HG03457 (cell line): Measurements from ENCODE around the gene OSBPL7.
A peak's percentile ranks its signal among the peaks of the same experiment; 100 is the strongest.

ENCODE experiments used
- ATAC-seq: cut with Tn5 transposase; IDR thresholded peaks from one replicate; pipeline ENCODE4 v1.9.1; 2021; ENCODE audit warnings: moderate number of reproducible peaks; ENCODE audit not compliant: unreplicated experiment

OSBPL7 gene

GRCh38 chr17:47848198-47848513 lies 26.6 kb upstream of the OSBPL7 start:
- no peak for ATAC-seq

- no peak for ATAC-seq
Measured at GRCh38 chr17:47847341-47848197, 26.0 kb upstream of the OSBPL7 start.

DNA sequence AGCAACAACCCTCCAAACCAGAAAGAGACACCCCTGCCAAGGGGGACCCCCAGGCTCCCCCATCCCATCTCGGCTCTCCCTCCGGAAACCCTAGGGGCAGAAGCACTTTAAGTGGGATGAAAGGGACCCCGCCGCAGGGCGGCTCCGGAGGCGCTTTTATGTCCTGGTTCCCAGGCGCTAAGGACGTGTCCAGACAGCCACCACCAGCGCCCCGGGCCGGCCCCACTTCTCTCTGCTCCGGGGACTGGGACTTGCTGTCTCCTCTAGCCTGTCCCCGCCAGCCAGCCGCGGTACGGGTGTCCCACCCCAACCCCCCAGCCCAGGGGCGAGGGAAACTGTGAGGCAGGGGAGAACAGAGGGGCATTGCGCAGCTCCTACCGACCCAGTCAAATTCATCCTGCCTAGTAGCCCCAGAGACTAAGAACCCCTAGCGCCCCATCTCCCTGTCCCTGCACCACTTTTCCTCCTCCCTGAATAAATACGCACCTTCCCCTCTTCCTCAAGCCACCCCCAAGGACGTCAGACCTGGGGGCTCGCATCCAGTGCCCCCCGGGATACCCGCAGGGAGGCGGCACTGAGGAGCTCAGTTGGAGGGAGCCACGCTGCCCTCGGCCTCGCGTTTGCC lies 25.2 kb upstream of the OSBPL7 start:
- no peak for ATAC-seq

- ATAC-seq: no peak
Measured at GRCh38 chr17:47845716-47846075, 24.1 kb upstream of the OSBPL7 start.

DNA sequence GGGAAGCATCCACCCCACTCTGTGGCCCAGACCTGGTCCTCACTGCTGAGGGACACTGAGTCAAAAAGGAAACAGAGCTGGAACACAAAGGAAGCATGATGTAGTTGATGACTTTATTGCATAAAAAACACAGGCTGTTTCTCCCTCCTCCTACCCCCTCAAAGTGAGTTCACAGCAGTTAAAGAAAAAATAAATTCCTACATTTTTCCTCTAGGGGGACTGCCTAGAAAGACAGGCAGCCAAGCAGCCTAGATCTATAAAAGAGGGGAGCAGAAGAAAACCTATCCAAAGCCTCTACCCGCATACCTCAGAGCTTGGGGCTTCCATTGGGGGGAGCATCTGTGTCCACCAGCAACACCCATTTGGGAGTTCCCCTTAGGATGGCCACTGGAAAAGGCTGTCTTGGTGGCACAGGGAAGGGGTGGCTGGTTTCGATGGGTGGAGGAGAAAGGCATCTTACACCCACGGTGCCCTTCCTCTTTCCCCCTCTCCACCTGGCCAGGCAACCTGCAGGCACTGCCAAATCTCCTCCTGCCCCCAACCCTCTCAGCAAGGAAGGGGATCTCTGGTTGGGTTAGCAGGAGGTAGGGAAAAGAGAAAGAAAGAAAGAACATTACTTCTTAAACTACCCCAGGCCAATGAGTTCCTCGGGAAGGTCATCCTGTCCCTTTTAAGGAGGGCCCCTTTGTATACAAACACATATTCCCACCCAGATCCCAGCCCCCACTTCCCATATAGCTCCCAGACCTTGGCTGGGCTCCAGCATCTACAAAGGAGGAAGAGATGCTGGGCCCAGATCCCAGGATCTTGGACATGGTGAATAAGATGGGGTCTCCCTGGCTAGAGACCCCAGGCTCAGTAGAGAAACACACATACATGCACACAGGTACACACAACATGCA lies 23.5 kb upstream of the OSBPL7 start:
- no peak for ATAC-seq

DNA sequence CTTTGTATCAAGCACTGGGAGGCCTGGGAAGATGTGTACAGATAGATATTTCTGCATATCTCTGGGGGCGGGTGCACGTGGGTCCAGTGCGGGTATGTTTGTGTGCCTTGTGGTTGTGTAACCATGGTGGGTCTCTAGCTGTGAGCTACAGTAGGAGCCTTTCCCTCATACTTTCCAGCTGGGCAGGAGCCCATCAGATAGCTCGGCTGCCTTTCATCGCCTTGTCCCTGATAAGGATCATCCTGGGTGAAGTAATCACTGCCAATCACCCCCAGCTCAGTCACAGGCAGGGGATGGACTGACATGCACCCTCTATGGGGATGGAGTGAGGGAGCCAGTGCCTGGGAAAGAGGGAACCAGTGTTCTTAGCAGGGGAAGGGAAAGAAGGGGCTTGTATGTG lies 22.6 kb upstream of the OSBPL7 start:
- no peak for ATAC-seq

DNA sequence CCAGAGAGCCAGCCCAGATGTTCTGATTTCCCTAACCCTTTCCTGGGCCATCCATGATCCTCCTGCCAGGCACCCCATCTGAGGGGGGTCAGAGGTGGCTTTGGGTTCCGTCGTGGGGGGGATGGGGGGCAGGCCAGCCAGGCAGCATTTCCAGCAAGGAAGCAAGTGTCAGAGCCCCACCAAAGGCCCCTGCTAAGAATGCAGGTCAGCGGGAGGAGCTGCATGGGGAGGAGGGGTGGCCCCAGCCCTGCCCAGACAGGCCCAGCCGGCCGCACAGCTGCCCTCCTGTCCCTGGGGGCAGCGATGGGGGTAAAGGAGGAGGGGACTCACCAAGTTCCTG lies 21.8 kb upstream of the OSBPL7 start:
- no peak for ATAC-seq

DNA sequence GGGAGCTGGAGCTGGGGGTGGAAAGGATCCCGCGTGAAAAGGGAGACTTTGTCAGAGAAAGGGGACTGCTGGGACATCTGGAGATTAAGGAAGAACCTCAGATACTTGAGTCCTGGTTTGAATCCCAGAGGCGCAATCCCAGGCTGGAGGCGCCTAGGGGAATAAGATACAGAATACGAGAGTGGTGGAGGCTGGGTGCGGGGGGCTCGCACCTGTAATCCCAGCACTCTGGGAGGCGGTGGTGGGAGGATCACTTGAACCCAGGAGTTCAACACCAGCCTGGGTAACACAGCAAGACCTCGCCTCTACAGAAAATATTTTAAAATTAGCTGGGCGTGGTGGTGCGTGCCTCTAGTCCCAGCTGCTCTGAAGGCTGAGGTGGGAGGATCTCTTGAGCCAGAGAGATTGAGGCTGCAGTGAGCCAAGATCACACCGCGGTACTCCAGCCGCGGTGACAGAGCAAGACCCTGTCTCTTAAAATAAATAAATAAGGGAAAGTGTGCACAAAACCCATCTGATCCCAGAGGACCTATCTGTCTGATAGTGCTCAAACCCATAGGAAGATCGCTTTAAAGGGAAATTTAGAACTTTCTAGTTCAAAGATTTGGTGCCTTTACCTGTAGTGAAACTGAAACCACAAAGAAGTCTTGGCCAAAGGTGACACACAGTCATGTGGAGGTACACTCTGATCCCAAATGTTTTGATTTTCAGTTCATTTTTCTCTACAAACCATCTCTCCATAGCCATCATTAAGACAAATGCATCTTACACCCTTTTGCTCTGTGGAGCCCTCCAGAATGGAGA lies 20.1 kb upstream of the OSBPL7 start:
- no peak for ATAC-seq

DNA sequence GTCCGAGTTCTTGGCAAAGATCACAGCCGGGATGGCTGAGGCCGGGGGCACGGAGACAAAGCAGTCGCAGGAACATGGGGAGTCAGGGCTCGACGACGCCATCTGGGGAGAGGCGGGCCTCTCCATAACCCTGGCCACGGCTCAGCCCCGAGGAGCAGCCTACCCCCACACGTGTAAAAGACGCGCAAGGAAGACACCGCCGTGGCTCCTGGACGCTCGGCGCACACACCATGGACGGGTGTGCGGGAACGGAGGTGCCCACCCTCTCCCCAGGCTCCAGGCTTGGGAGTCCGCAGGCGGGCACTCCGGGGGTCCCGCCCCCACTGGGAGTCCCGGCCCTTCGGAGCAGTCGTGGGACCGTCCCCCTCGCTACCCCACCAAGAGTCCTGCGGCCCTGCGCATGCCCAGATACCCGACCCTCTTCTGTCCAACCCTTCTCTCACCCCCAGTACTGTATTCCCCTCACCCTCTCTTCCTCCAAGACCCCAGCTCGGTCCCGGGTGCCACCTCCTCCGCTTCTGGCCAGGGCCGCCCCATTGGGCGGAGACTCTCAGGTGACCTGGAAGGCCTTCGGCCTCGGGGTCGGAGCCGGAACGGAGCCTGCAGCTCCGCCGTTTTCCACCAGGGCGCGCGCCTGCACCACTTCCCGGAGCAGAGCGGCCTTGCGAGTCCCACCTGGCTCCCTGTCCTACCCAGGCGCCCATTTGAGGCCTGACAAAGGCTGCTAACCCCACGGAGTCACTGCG lies 19.3 kb upstream of the OSBPL7 start, which contains the start of gene SCRN2:
Gene SCRN2, minus strand, starts transcription at position 532 of the 746 bp plus-strand sequence. Its CDS starts 430 bp downstream, at position 102.
- ATAC-seq: no peak

GRCh38 chr17:47840001-47840741 lies 18.6 kb upstream of the OSBPL7 start:
- no peak for ATAC-seq

DNA sequence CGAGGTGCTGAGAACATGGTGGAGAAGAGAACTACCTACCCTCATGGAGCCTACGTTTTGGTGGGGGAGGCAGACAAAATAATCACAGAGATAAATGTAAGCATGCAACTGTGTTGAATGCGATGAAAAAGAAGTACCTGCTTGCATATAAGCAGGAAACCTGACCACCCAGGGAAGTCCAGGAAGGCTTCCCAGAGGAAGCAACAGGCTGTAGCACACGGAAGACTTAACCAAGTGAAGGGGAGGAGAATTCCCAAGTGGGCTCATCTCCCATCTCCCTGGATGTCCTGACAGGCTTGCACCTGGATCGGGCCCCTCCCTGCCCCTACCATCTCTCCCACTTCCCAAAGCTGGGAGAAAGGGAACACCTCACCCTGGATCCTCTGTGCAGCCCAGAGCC lies 17.5 kb upstream of the OSBPL7 start:
- ATAC-seq: no peak

- no peak for ATAC-seq
Measured at GRCh38 chr17:47838636-47839035, 17.0 kb upstream of the OSBPL7 start.

DNA sequence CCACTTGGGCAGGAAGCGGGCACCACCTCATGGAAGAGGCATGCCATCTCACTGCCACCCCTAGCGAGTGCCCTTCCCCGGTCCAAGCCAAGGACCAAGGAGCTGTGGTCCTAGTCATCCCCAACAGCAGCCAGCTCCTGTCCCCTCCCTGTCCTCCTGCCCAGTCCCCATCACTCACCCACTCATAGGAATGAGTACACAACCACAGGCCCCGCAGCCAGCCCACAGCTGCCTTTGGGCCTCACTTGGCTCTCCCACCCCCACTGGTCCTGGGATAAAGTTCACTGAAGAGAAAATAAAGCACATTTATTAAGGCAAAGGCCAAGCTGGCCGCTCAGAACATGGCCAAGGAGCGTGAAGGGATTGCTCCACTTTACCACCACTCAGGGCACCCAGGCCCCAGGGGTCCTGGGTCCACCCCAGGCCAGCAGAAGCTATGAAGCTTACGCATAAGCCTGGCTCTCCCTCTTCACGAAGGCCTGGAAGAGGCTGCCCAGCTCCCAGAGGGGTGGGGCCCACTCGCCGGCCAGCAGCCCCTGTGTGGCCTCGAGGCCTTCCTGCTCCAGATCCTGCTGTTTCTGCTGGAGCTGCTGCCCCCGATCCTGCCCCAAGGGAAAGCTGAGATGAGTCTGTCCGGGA lies 15.9 kb upstream of the OSBPL7 start:
- no peak for ATAC-seq

- no peak for ATAC-seq
Measured at GRCh38 chr17:47836601-47837000, 15.0 kb upstream of the OSBPL7 start.

- no peak for ATAC-seq
Measured at GRCh38 chr17:47834756-47835155, 13.2 kb upstream of the OSBPL7 start.

GRCh38 chr17:47831934-47832327 lies 10.3 kb upstream of the OSBPL7 start:
- ATAC-seq: no peak

DNA sequence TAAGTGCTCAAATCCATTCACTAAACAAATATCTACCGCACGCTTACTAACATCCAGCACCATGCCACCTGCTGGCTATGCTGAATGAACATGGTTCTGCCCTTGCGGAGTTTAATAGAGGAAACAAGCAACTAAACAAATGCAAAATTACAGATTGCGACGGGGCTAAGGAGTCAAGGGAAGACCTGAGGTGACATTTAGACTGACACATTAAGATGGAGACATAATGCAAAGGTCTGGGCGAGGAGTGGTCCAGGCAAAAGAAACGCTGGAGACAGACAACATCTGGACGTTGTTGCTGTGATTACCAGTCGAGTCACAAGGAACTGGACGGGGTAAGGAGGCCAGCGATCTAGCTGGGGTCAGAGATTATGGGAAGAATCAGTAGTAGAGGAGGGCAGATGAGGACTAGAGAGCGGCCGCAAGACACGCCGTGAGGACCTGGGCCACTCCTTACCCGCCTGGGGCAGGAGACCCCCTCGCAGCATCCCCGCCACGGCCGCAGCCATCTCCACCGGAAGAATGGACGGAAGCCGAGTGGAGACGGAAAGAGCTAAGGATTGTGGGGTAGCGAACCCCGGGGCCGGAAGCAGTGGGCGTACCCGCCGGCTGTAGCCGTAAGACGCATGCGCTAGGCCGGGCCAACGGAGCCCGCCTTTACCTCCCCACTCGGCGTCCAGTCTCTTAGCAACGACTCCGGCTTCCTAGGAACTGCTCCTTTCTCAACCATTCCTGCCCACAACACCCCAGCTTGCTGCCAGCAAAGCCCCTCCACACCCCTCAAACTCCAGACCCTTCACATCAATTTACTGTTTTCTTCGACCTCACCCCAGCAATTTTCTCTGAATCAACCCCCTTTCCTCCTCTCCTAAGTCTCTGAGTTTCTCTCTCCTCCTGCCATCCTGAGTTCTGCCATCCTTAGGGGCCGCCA lies 9.7 kb upstream of the OSBPL7 start, which contains the start of the genes LRRC46 and MRPL10:
Gene LRRC46, plus strand, starts transcription at position 668 of the 931 bp plus-strand sequence. CDS start 320 bp downstream, outside the sequence.
Gene MRPL10, minus strand, starts transcription at position 539 of the 931 bp plus-strand sequence. Its CDS starts 30 bp downstream, at position 509.
- peak; percentile 50 for ATAC-seq
